GM12891 (cell line): ENCODE data around the gene ZNF462.

Source experiments
- POLR2AphosphoS5 ChIP-seq: IDR thresholded peaks from 2 replicates; pipeline ENCODE4 v1.6.1; 2011; ENCODE audit warnings: low read depth, low read length, control low read depth
- SPI1 ChIP-seq: IDR thresholded peaks from 2 replicates; pipeline ENCODE4 v1.6.1; 2011; ENCODE audit warnings: low read depth, low read length, control low read depth
- TAF1 ChIP-seq: IDR thresholded peaks from 2 replicates; pipeline ENCODE4 v1.6.1; 2011; ENCODE audit warnings: low read depth, low read length, control low read depth

- TF ChIP-seq SPI1 (no peak), POLR2AphosphoS5 (no peak), TAF1 (no peak)
Measured at GRCh38 chr9:106866243-106866642, 3.3 kb downstream of the ZNF462 start.
